Epithelial cell of esophagus (primary cell): ENCODE measurements around the gene TNNC1.

Experiments
- DNase-seq: peaks from one replicate; pipeline ENCODE4 v3.0.0; 2010; ENCODE audit warnings: low read depth
- H3K4me3 ChIP-seq: 2 replicates; pipeline ENCODE4 v1.5.1; 2011; ENCODE audit warnings: mild to moderate bottlenecking, low read length, control low read depth
- CTCF ChIP-seq: IDR thresholded peaks from 2 replicates; pipeline ENCODE4 v1.5.1; 2011; ENCODE audit warnings: low read depth, mild to moderate bottlenecking, low read length, control low read depth, inconsistent platforms; ENCODE audit not compliant: insufficient read depth; ENCODE audit errors: missing control alignments

TNNC1 gene

GRCh38 chr3:52494886-52495495 lies 41.1 kb upstream of the TNNC1 start, which contains the start of gene STAB1:
Gene STAB1, plus strand, starts transcription at chr3:52495338. Its CDS starts 76 bp downstream, at chr3:52495414.
- no peak for DNase-seq
- no peak for TF ChIP-seq CTCF
- H3K4me3 ChIP-seq = no peak within 1 kb of the TSS

GRCh38 chr3:52494445-52494844 lies 40.6 kb upstream of the TNNC1 start:
- no peak overlapping the region for H3K4me3 ChIP-seq
- DNase-seq = no peak
- TF ChIP-seq CTCF = no peak

GRCh38 chr3:52493232-52494017 lies 39.6 kb upstream of the TNNC1 start:
- no peak for TF ChIP-seq CTCF
- no peak for DNase-seq
- H3K4me3 ChIP-seq = no peak overlapping the region

GRCh38 chr3:52492059-52492458 lies 38.2 kb upstream of the TNNC1 start:
- TF ChIP-seq CTCF = no peak
- no peak overlapping the region for H3K4me3 ChIP-seq
- DNase-seq = no peak

GRCh38 chr3:52490939-52491526 lies 37.2 kb upstream of the TNNC1 start:
- TF ChIP-seq CTCF = no peak
- H3K4me3 ChIP-seq = no peak overlapping the region
- no peak for DNase-seq

- no peak for TF ChIP-seq CTCF
- H3K4me3 ChIP-seq = no peak overlapping the region
- no peak for DNase-seq
Measured at GRCh38 chr3:52490035-52490938, 36.4 kb upstream of the TNNC1 start.
